Neural cell (in vitro differentiated cells): ENCODE measurements around the gene TRAPPC1. TPM values are rescaled to one million over a fixed set of nuclear protein-coding genes. Genes with fewer than 3 reads are reported as not detected.

Experiments used
- H2AFZ ChIP-seq: fragments of 200-600, 300-800 bp; sonication (generic), shearing (Covaris generic); 2 replicates; pipeline ENCODE4 v1.6.0; 2014; ENCODE audit warnings: low read depth, mild to moderate bottlenecking, antibody characterized with exemption, low read length, moderate library complexity
- H3F3A ChIP-seq: fragments of 200-600 bp; shearing (Covaris generic); 2 replicates; pipeline ENCODE4 v1.6.1; 2016; ENCODE audit warnings: mild to moderate bottlenecking, moderate library complexity, mixed read lengths, antibody characterized with exemption, low read length; ENCODE audit not compliant: insufficient read depth, poor library complexity, severe bottlenecking
- H3K27ac ChIP-seq: fragments of 200-600, 300-800 bp; sonication (generic), shearing (Covaris generic); 2 replicates; pipeline ENCODE4 v1.5.1; 2014; ENCODE audit warnings: mild to moderate bottlenecking, low read length, moderate library complexity
- H3K27me3 ChIP-seq: fragments of 300-800, 200-600 bp; sonication (generic), shearing (Covaris generic); 2 replicates; pipeline ENCODE4 v1.6.0; 2014; ENCODE audit warnings: mild to moderate bottlenecking, low read depth, low read length, moderate library complexity; ENCODE audit not compliant: insufficient read depth
- H3K36me3 ChIP-seq: fragments of 300-800, 200-600 bp; sonication (generic), shearing (Covaris generic); 2 replicates; pipeline ENCODE4 v1.5.1; 2014; ENCODE audit warnings: mild to moderate bottlenecking, antibody characterized with exemption, low read length, moderate library complexity; ENCODE audit not compliant: insufficient read depth
- H3K4me2 ChIP-seq: fragments of 300-800, 200-600 bp; sonication (generic), shearing (Covaris generic); 2 replicates; pipeline ENCODE4 v1.6.0; 2014; ENCODE audit warnings: mild to moderate bottlenecking, low read length
- H3K4me3 ChIP-seq: fragments of 300-800, 200-600 bp; sonication (generic), shearing (Covaris generic); 2 replicates; pipeline ENCODE4 v1.5.1; 2014; ENCODE audit warnings: mild to moderate bottlenecking, low read length, moderate library complexity
- H3K79me2 ChIP-seq: fragments of 200-600 bp; shearing (Covaris generic); replicated peaks from 2 replicates; pipeline ENCODE4 v1.6.0; 2014; ENCODE audit warnings: mild to moderate bottlenecking, low read length, moderate library complexity; ENCODE audit not compliant: insufficient read depth
- H3K9ac ChIP-seq: fragments of 300-800, 200-600 bp; sonication (generic), shearing (Covaris generic); 2 replicates; pipeline ENCODE4 v1.6.1; 2016; ENCODE audit warnings: mild to moderate bottlenecking, low read length, mixed read lengths
- H3K9me2 ChIP-seq: fragments of 200-600 bp; shearing (Covaris generic); 2 replicates; pipeline ENCODE4 v1.6.1; 2016; ENCODE audit warnings: mild to moderate bottlenecking, low read length, mixed read lengths; ENCODE audit not compliant: insufficient read depth
- H3K9me3 ChIP-seq: fragments of 200-600, 300-800 bp; sonication (generic), shearing (Covaris generic); 2 replicates; pipeline ENCODE4 v1.6.1; 2016; ENCODE audit warnings: mild to moderate bottlenecking, mixed run types, low read length, moderate library complexity, mixed read lengths
- H4K20me1 ChIP-seq: fragments of 200-600 bp; shearing (Covaris generic); 2 replicates; pipeline ENCODE4 v1.6.1; 2016; ENCODE audit warnings: mild to moderate bottlenecking, mixed run types; ENCODE audit not compliant: insufficient read depth
- CTCF ChIP-seq: fragments of 450-650 bp; IDR thresholded peaks from 2 replicates; pipeline ENCODE4 v1.5.1; 2014; ENCODE audit warnings: antibody characterized with exemption, mild to moderate bottlenecking, moderate library complexity; ENCODE audit not compliant: poor library complexity, severe bottlenecking
- EP300 ChIP-seq: fragments of 450-650 bp; conservative IDR thresholded peaks from 2 replicates; pipeline ENCODE4 v1.6.1; 2014; ENCODE audit warnings: antibody characterized with exemption, mild to moderate bottlenecking, moderate library complexity; ENCODE audit not compliant: poor library complexity, severe bottlenecking
- EZH2 ChIP-seq: fragments of 200-600, 300-800 bp; shearing (Covaris generic), sonication (generic); IDR thresholded peaks from 2 replicates; pipeline ENCODE4 v1.6.1; 2014; ENCODE audit warnings: antibody characterized with exemption, low read length, borderline replicate concordance, mild to moderate bottlenecking; ENCODE audit not compliant: insufficient read depth, poor library complexity, severe bottlenecking
- MXI1 ChIP-seq: fragments of 450-650 bp; conservative IDR thresholded peaks from 2 replicates; pipeline ENCODE4 v1.6.1; 2014; ENCODE audit warnings: antibody characterized with exemption, mild to moderate bottlenecking; ENCODE audit not compliant: poor library complexity, severe bottlenecking
- POLR2AphosphoS5 ChIP-seq: IDR thresholded peaks from 2 replicates; pipeline ENCODE4 v1.6.1; 2012
- RAD21 ChIP-seq: fragments of 450-650 bp; conservative IDR thresholded peaks from 2 replicates; pipeline ENCODE4 v1.6.1; 2014; ENCODE audit warnings: antibody characterized with exemption, mild to moderate bottlenecking, moderate library complexity
- REST ChIP-seq: IDR thresholded peaks from 2 replicates; pipeline ENCODE4 v1.6.1; 2012; ENCODE audit warnings: borderline replicate concordance
- SMC3 ChIP-seq: fragments of 450-650 bp; conservative IDR thresholded peaks from 2 replicates; pipeline ENCODE4 v1.6.1; 2014; ENCODE audit warnings: antibody characterized with exemption, mild to moderate bottlenecking, moderate library complexity; ENCODE audit not compliant: poor library complexity
- TAF1 ChIP-seq: IDR thresholded peaks from 2 replicates; pipeline ENCODE4 v1.6.1; 2012; ENCODE audit warnings: low read depth
- polyA plus RNA-seq: library from polyadenylated mRNA; depleted of rRNA; stranded (reverse); fragments of >200 nt; gene quantifications from 2 replicates; pipeline ENCODE4 v1.2.3, GENCODE V29; 2014

The TRAPPC1 gene
- polyA plus RNA-seq, 1 donor from 2014 or later: 34.0 TPM

GRCh38 chr17:7932483-7932891 lies 741 bp upstream of the TRAPPC1 start:
- Histone ChIP-seq H3K9me3 (no peaks in the 10 kb centered on the region), H3K27ac (peak overlapping the region; percentile 72), H2AFZ (peak overlapping the region; percentile 78), H3K9me2 (no peaks in the 10 kb centered on the region), H3K9ac (peak overlapping the region; percentile 86), H3K4me3 (peak overlapping the region; percentile 91), H3K79me2 (peaks cover 41% of the 10 kb centered on the region), H4K20me1 (no peaks in the 10 kb centered on the region), H3F3A (no peaks in the 10 kb centered on the region), H3K27me3 (no peaks in the 10 kb centered on the region), H3K4me2 (peak overlapping the region; percentile 93), H3K36me3 (no peaks in the 10 kb centered on the region)
- TF ChIP-seq CTCF (no peak), MXI1 (peak; percentile 21), SMC3 (peak; percentile 10)

- Histone ChIP-seq H3K9ac (peak overlapping the region; percentile 89), H3K27ac (peak overlapping the region; percentile 78), H3K9me2 (no peaks in the 10 kb centered on the region), H3K36me3 (no peaks in the 10 kb centered on the region), H3F3A (no peaks in the 10 kb centered on the region), H2AFZ (peak overlapping the region; percentile 73), H4K20me1 (no peaks in the 10 kb centered on the region), H3K27me3 (no peaks in the 10 kb centered on the region), H3K9me3 (no peaks in the 10 kb centered on the region), H3K4me2 (peak overlapping the region; percentile 100), H3K4me3 (peak overlapping the region; percentile 91), H3K79me2 (peaks cover 41% of the 10 kb centered on the region)
- TF ChIP-seq MXI1 (no peak), CTCF (no peak), TAF1 (no peak), RAD21 (no peak), POLR2AphosphoS5 (no peak), EZH2 (no peak), EP300 (no peak), SMC3 (no peak), REST (no peak)
These were observed 710 bp downstream of the TRAPPC1 start for GRCh38 chr17:7930841-7931631.
